Natural killer cell (primary cell): Measurements from ENCODE around the gene DNAL4. TPM values are rescaled to one million over a fixed set of nuclear protein-coding genes. Genes with fewer than 3 reads are reported as not detected.
A peak's percentile ranks its signal among the peaks of the same experiment; 100 is the strongest.

Experiments used
- ATAC-seq, 3 donors: fragments of 150-1000 bp in 2 of 3; fragments of 200-7000 bp in 1 of 3; cut with Tn5 transposase; 1 replicate in 1 of 3; 2 replicates in 2 of 3; pipeline ENCODE4 v1.10.0; 2021; ENCODE audit warnings: mild to moderate bottlenecking in 2 of 3, moderate library complexity in 2 of 3
- DNase-seq, 2 donors: peaks; one replicate each; pipeline versions ENCODE4 v3.0.0 to v3.0.0-alpha.2; 2013 to 2021; ENCODE audit warnings: mixed read lengths in 1 of 2
- H3K27ac ChIP-seq: one replicate; pipeline ENCODE4 v1.5.1; 2013; ENCODE audit warnings: mild to moderate bottlenecking, low read length
- H3K27me3 ChIP-seq: one replicate; pipeline ENCODE4 v1.6.1; 2013; ENCODE audit warnings: low read length; ENCODE audit not compliant: control insufficient read depth, insufficient read depth
- H3K36me3 ChIP-seq: one replicate; pipeline ENCODE4 v1.6.1; 2013; ENCODE audit warnings: low read length; ENCODE audit not compliant: control insufficient read depth, insufficient read depth
- H3K4me1 ChIP-seq: one replicate; pipeline ENCODE4 v1.6.1; 2013; ENCODE audit warnings: low read length; ENCODE audit not compliant: control insufficient read depth, insufficient read depth
- H3K4me3 ChIP-seq: one replicate; pipeline ENCODE4 v1.5.1; 2013; ENCODE audit warnings: low read length
- H3K9me3 ChIP-seq: one replicate; pipeline ENCODE4 v1.6.1; 2013; ENCODE audit warnings: low read length; ENCODE audit not compliant: control insufficient read depth, insufficient read depth
- H3K27ac Mint-ChIP-seq, 2 donors: one replicate each; pipeline ENCODE4 v1.8.0; 2022; ENCODE audit warnings: mild to moderate bottlenecking in 2 of 2, mixed read lengths in 2 of 2, moderate library complexity in 1 of 2
- H3K27me3 Mint-ChIP-seq, 2 donors: one replicate each; pipeline ENCODE4 v1.8.0; 2022; ENCODE audit warnings: low read depth in 2 of 2, mixed read lengths in 2 of 2
- H3K36me3 Mint-ChIP-seq: one replicate; pipeline ENCODE4 v1.8.0; 2022; ENCODE audit warnings: mixed read lengths
- H3K4me1 Mint-ChIP-seq, 2 donors: one replicate each; pipeline ENCODE4 v1.8.0; 2022; ENCODE audit warnings: mixed read lengths in 2 of 2
- H3K4me3 Mint-ChIP-seq: one replicate; pipeline ENCODE4 v1.8.0; 2022; ENCODE audit warnings: mild to moderate bottlenecking, moderate library complexity, mixed read lengths
- H3K9me3 Mint-ChIP-seq, 2 donors: one replicate each; pipeline ENCODE4 v1.8.0; 2022; ENCODE audit warnings: mixed read lengths in 2 of 2
- WGBS: methylation state at CpG from one replicate; pipeline ENCODE4 v1.1.7; 2013; ENCODE audit warnings: missing lambda C conversion rate; ENCODE audit not compliant: insufficient coverage; 5-methylcytosine and 5-hydroxymethylcytosine counted together
- intact Hi-C: fragments of 100-400 bp; cut with micrococcal nuclease; formaldehyde crosslinking; loops from one replicate; pipeline ENCODE4 v1.14.2; 2022
- total RNA-seq, 4 donors: library from RNA; stranded (reverse); fragments of 120-200 nt in 1 of 4; gene quantifications; one replicate each; pipeline versions ENCODE4 v1.2.3 to v1.2.4, GENCODE V29; 2013 to 2022
- TF ChIP-seq, protein P1 (sequence below): fragments of 200-600 bp; IDR thresholded peaks from one replicate; pipeline ENCODE4 v1.8.0; 2022; ENCODE audit warnings: antibody characterized with exemption

DNAL4 gene
- total RNA-seq, 3 donors from 2014 or later (not counting 1 experiment from before 2014, with no cell fraction given) = 5.4 to 9.8 (median 6.2) TPM

GRCh38 chr22:38736257-38736570 lies 57.7 kb downstream of the DNAL4 start:
- Histone ChIP-seq H3K4me3 (no peak overlapping the region), H3K36me3 (peaks cover 83% of the 10 kb centered on the region), H3K9me3 (no peaks in the 10 kb centered on the region), H3K27ac (no peak overlapping the region), H3K27me3 (no peaks in the 10 kb centered on the region), H3K4me1 (peaks cover 61% of the 10 kb centered on the region)
- Mint-ChIP-seq H3K27me3 (no peaks in the 10 kb centered on the region), H3K9me3 (no peaks in the 10 kb centered on the region), H3K4me3 (no peak overlapping the region), H3K4me1 (peaks cover 24 to 60% of the 10 kb centered on the region in 2 donors), H3K36me3 (no peaks in the 10 kb centered on the region), H3K27ac (peak overlapping the region; percentile 83 to 86)
- DNase-seq (no peak), ATAC-seq (no peak)
- 81% methylated on average over 7 of the region's 7 CpGs for WGBS
- TF ChIP-seq, protein P1, sequence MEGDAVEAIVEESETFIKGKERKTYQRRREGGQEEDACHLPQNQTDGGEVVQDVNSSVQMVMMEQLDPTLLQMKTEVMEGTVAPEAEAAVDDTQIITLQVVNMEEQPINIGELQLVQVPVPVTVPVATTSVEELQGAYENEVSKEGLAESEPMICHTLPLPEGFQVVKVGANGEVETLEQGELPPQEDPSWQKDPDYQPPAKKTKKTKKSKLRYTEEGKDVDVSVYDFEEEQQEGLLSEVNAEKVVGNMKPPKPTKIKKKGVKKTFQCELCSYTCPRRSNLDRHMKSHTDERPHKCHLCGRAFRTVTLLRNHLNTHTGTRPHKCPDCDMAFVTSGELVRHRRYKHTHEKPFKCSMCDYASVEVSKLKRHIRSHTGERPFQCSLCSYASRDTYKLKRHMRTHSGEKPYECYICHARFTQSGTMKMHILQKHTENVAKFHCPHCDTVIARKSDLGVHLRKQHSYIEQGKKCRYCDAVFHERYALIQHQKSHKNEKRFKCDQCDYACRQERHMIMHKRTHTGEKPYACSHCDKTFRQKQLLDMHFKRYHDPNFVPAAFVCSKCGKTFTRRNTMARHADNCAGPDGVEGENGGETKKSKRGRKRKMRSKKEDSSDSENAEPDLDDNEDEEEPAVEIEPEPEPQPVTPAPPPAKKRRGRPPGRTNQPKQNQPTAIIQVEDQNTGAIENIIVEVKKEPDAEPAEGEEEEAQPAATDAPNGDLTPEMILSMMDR = no peak
- intact Hi-C loops = no loop called here

DNA sequence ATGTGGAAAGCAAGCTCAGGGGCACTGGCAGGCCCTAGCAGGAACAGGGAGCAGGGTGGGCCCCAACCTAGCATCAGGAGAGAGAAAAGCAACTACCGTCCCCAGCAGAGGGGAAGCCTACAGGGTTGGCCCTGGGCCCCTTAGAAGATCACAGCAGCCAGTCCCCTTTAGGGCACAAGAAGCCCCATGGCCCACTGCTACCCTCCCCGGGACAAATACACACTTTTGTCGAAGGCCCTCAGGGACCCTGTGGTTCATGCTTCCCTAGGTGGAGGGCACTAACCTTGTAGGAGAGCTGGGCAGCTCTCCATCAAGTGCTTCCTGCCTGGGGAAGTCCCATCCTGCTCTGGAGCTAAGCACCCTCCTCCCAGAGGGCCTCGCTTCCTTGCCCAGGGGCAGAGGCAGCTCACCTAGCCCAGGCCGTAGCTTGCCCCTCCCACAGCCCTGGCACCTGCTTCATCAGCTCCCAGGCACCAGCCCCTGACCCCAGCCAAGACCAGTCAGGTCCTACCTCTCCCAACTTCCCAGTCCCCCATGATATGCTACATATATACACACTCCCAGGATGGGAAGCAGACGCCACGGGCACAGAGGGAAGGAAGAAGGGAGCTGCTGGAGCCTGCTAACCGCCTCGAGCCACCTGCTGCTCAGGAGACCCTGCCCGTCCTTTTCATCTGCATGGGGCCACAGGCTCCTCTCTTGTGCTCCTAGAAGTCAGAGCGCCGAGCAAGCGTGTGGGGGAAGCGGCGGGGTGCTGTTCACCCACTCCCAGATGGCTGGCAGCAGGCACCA lies 58.3 kb downstream of the DNAL4 start:
- ATAC-seq (peak in 2 of 3 donors; percentile 3 to 14), DNase-seq (peak in 1 of 2 donors; percentile 56)
- Mint-ChIP-seq H3K36me3 (no peaks in the 10 kb centered on the region), H3K27ac (peak overlapping the region; percentile 83 to 86), H3K4me1 (peaks cover 24 to 55% of the 10 kb centered on the region in 2 donors), H3K9me3 (no peaks in the 10 kb centered on the region), H3K4me3 (no peak overlapping the region), H3K27me3 (no peaks in the 10 kb centered on the region)
- peak overlapping the region; percentile 16 for H3K27ac ChIP-seq
- 79% methylated on average over 15 of the region's 15 CpGs for WGBS
- peaks cover 55% of the 10 kb centered on the region for H3K4me1 ChIP-seq
- H3K9me3 ChIP-seq = no peaks in the 10 kb centered on the region
- no peaks in the 10 kb centered on the region for H3K27me3 ChIP-seq
- intact Hi-C loops = no loop called here
- H3K4me3 ChIP-seq = no peak overlapping the region
- TF ChIP-seq, protein P1 = no peak
- peaks cover 82% of the 10 kb centered on the region for H3K36me3 ChIP-seq

DNA sequence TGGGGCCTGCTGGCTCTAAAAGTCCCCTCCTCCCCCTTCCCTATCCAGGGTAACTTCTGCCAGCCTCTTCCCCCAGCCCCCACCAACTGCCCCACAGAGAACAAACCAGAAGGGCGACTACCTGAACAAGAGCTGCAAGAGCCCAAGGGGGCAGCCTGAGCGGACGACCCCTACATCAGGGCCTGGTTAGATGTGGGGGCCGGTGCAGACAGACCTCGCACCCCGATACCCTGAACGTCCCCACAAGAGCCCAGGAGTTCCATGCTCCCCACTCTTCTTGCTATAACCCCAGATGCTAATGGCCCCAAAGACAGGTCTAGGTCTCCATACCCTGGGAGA lies 58.8 kb downstream of the DNAL4 start:
- Histone ChIP-seq H3K27me3 (no peaks in the 10 kb centered on the region), H3K4me1 (peaks cover 49% of the 10 kb centered on the region), H3K36me3 (peaks cover 82% of the 10 kb centered on the region), H3K4me3 (no peak overlapping the region), H3K9me3 (no peaks in the 10 kb centered on the region), H3K27ac (peak overlapping the region; percentile 6)
- Mint-ChIP-seq H3K4me3 (no peak overlapping the region), H3K9me3 (no peaks in the 10 kb centered on the region), H3K36me3 (no peaks in the 10 kb centered on the region), H3K27me3 (no peaks in the 10 kb centered on the region), H3K27ac (peak overlapping the region; percentile 83 to 86), H3K4me1 (peaks cover 27 to 60% of the 10 kb centered on the region in 2 donors)
- no peak for ATAC-seq
- intact Hi-C loops = no loop called here
- no peak for DNase-seq
- 96% methylated on average over 7 of the region's 7 CpGs for WGBS
- TF ChIP-seq, protein P1 = no peak
